Caco-2 (cell line): ENCODE measurements around the gene RABGEF1. TPM values are rescaled to one million over a fixed set of nuclear protein-coding genes. Genes with fewer than 3 reads are reported as not detected.

Experiments used
- BruUV-seq: library from RNA; stranded (reverse); fragments of 400-500 nt; replicated peaks from 2 replicates; lab custom pipeline; 2021; lab: Mats Ljungman, UMichigan
- CTCF ChIA-PET: fragments of 300-600 bp; sonication (Branson Sonifier 250); formaldehyde crosslinking; loops from one replicate; lab custom pipeline; 2022; ENCODE audit warnings: antibody characterized with exemption; lab: Charles Lee
- POLR2A ChIA-PET: fragments of 300-600 bp; sonication (Branson Sonifier 250); formaldehyde crosslinking; loops from one replicate; lab custom pipeline; 2022; ENCODE audit warnings: antibody characterized with exemption; lab: Charles Lee
- DNase-seq, 2 experiments: peaks; one replicate each; pipeline versions ENCODE4 v3.0.0 to v3.0.0-alpha.2; 2020 to 2022
- H3K27me3 ChIP-seq: replicated peaks from 2 replicates; pipeline ENCODE4 v1.6.0; 2011; ENCODE audit warnings: low read length; ENCODE audit not compliant: control insufficient read depth, insufficient read depth
- H3K36me3 ChIP-seq: 2 replicates; pipeline ENCODE4 v1.5.1; 2011; ENCODE audit warnings: low read length; ENCODE audit not compliant: control insufficient read depth, insufficient read depth
- H3K4me1 ChIP-seq: fragments of 250-450 bp; sonication (Bioruptor Pico); 2 replicates; pipeline ENCODE4 v1.5.1; 2020; ENCODE audit warnings: mild to moderate bottlenecking
- H3K4me3 ChIP-seq: 2 replicates; pipeline ENCODE4 v1.5.1; 2011; ENCODE audit warnings: low read depth, mild to moderate bottlenecking, control low read depth, low read length
- H3K9me3 ChIP-seq: fragments of 250-450 bp; sonication (Bioruptor Pico); 2 replicates; pipeline ENCODE4 v1.5.1; 2020; ENCODE audit warnings: mild to moderate bottlenecking, moderate library complexity
- H3K27ac Mint-ChIP-seq: one replicate; pipeline ENCODE4 v1.8.0; 2022; ENCODE audit warnings: mixed read lengths; ENCODE audit not compliant: unreplicated experiment
- H3K27me3 Mint-ChIP-seq: one replicate; pipeline ENCODE4 v1.8.0; 2022; ENCODE audit warnings: mixed read lengths; ENCODE audit not compliant: insufficient read depth, unreplicated experiment
- H3K36me3 Mint-ChIP-seq: one replicate; pipeline ENCODE4 v1.8.0; 2022; ENCODE audit warnings: mild to moderate bottlenecking, mixed read lengths; ENCODE audit not compliant: insufficient read depth, unreplicated experiment
- H3K4me1 Mint-ChIP-seq: one replicate; pipeline ENCODE4 v1.8.0; 2022; ENCODE audit warnings: low read depth, mixed read lengths; ENCODE audit not compliant: unreplicated experiment
- H3K4me3 Mint-ChIP-seq: one replicate; pipeline ENCODE4 v1.8.0; 2022; ENCODE audit warnings: mild to moderate bottlenecking, moderate library complexity, mixed read lengths; ENCODE audit not compliant: unreplicated experiment
- H3K9me3 Mint-ChIP-seq: one replicate; pipeline ENCODE4 v1.8.0; 2022; ENCODE audit warnings: mixed read lengths; ENCODE audit not compliant: unreplicated experiment
- CTCF ChIP-seq, 2 experiments: fragments of 200-600 bp in 1 of 2; IDR thresholded peaks; 1 replicate in 1 of 2; 2 replicates in 1 of 2; pipeline versions ENCODE4 v1.5.1 to v1.8.0; 2011 to 2022; ENCODE audit warnings: antibody characterized with exemption in 1 of 2, control low read depth in 1 of 2, inconsistent platforms in 1 of 2, low read depth in 1 of 2, low read length in 1 of 2, mild to moderate bottlenecking in 1 of 2, moderate library complexity in 1 of 2; ENCODE audit not compliant: insufficient read depth in 1 of 2, severe bottlenecking in 1 of 2, unreplicated experiment in 1 of 2
- intact Hi-C: fragments of 100-400 bp; cut with micrococcal nuclease; formaldehyde crosslinking; loops from one replicate; pipeline ENCODE4 v1.10.0; 2022; ENCODE audit not compliant: unreplicated experiment
- total RNA-seq: library from RNA; stranded (reverse); gene quantifications from 2 replicates; pipeline ENCODE4 v1.2.3, GENCODE V29; 2022

The RABGEF1 gene
- total RNA-seq, 1 experiment from 2014 or later = 20.3 TPM

GRCh38 chr7:66790196-66790595, 49.7 kb downstream of the RABGEF1 start:
- no TSS peak for BruUV-seq
- ChIA-PET CTCF (no interaction called here), POLR2A (no interaction called here)
- Mint-ChIP-seq H3K9me3 (no peaks in the 10 kb centered on the region), H3K4me1 (no peaks in the 10 kb centered on the region), H3K4me3 (no peak overlapping the region), H3K36me3 (peaks cover 64% of the 10 kb centered on the region), H3K27me3 (no peaks in the 10 kb centered on the region), H3K27ac (no peak overlapping the region)
- DNase-seq = no peak
- H3K9me3 ChIP-seq = no peaks in the 10 kb centered on the region
- H3K4me3 ChIP-seq = no peak overlapping the region
- no peaks in the 10 kb centered on the region for H3K4me1 ChIP-seq
- intact Hi-C loops = no loop called here
- H3K27me3 ChIP-seq = no peaks in the 10 kb centered on the region
- TF ChIP-seq CTCF (IDR thresholded peaks at IDR 0.05; ENCODE audit: insufficient read depth in 1 of 2, low read depth in 1 of 2, low read length in 1 of 2, severe bottlenecking in 1 of 2, unreplicated experiment in 1 of 2) = no peak
- H3K36me3 ChIP-seq = no peaks in the 10 kb centered on the region; the same call in 1 of the 2 replicates

DNA sequence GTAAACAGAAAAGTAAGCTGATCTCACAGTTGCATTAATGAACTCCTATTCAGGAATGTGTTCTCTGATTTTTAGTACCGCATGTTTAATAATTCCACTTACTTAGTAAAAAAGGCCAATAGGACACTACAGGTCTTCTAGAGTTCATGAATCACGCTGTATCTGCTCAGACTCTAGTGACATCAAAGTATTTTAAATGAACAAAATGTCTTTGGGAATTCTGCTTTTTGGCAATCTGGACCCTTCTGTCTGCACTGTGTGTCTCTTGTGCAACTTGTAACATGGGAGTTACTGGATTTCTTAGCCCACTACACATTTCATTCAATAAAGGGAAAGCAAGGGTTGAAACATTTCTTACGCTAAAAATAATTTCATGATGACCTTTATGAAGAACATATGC, 50.2 kb downstream of the RABGEF1 start:
- no peak overlapping the region for H3K4me3 Mint-ChIP-seq
- ChIA-PET POLR2A (no interaction called here), CTCF (no interaction called here)
- Histone ChIP-seq H3K4me1 (no peaks in the 10 kb centered on the region), H3K4me3 (no peak overlapping the region), H3K27me3 (no peaks in the 10 kb centered on the region), H3K36me3 (peaks cover 2% of the 10 kb centered on the region; the same call in 1 of the 2 replicates), H3K9me3 (no peaks in the 10 kb centered on the region)
- H3K9me3 Mint-ChIP-seq = no peaks in the 10 kb centered on the region
- intact Hi-C loops = no loop called here
- no peaks in the 10 kb centered on the region for H3K27me3 Mint-ChIP-seq
- BruUV-seq = no TSS peak
- H3K27ac Mint-ChIP-seq = no peak overlapping the region
- TF ChIP-seq CTCF (IDR thresholded peaks at IDR 0.05; ENCODE audit: insufficient read depth in 1 of 2, low read depth in 1 of 2, low read length in 1 of 2, severe bottlenecking in 1 of 2, unreplicated experiment in 1 of 2) = no peak
- no peaks in the 10 kb centered on the region for H3K4me1 Mint-ChIP-seq
- DNase-seq = no peak
- H3K36me3 Mint-ChIP-seq = peaks cover 60% of the 10 kb centered on the region

- H3K27me3 Mint-ChIP-seq = no peaks in the 10 kb centered on the region
- no peaks in the 10 kb centered on the region for H3K4me1 Mint-ChIP-seq
- Histone ChIP-seq H3K27me3 (no peaks in the 10 kb centered on the region), H3K36me3 (peaks cover 3% of the 10 kb centered on the region), H3K4me1 (no peaks in the 10 kb centered on the region), H3K4me3 (no peak overlapping the region), H3K9me3 (no peaks in the 10 kb centered on the region)
- no peak for TF ChIP-seq CTCF (IDR thresholded peaks at IDR 0.05; ENCODE audit: insufficient read depth in 1 of 2, low read depth in 1 of 2, low read length in 1 of 2, severe bottlenecking in 1 of 2, unreplicated experiment in 1 of 2)
- BruUV-seq = no TSS peak
- H3K27ac Mint-ChIP-seq = no peak overlapping the region
- CTCF ChIA-PET = no interaction called here
- intact Hi-C loops = no loop called here
- POLR2A ChIA-PET = no interaction called here
- no peaks in the 10 kb centered on the region for H3K9me3 Mint-ChIP-seq
- no peak for DNase-seq
- H3K36me3 Mint-ChIP-seq = peaks cover 81% of the 10 kb centered on the region
- no peak overlapping the region for H3K4me3 Mint-ChIP-seq
These were observed 60.1 kb downstream of the RABGEF1 start for GRCh38 chr7:66800591-66800990.
